ENCODE measurements around the gene CRACDL.

CRACDL gene

GRCh38 chr2:98805412-98806171, 130.4 kb downstream of the CRACDL start:
- ChIA-PET CTCF (no interaction called here), POLR2A (no interaction called here)
- no peak for TF ChIP-seq CTBP1 (IDR thresholded peaks at IDR 0.05; ENCODE audit: borderline replicate concordance)
- peak; percentile 6; the same call in 1 of the 2 replicates for TF ChIP-seq PKNOX1 (IDR thresholded peaks at IDR 0.05)
- TF ChIP-seq L3MBTL2 (conservative IDR thresholded peaks at IDR 0.05), result no peak
- DNase-seq (ENCODE audit: extremely low spot score), result no peak

- ChIA-PET CTCF (no interaction called here), POLR2A (no interaction called here)
- no peak for DNase-seq (ENCODE audit: extremely low spot score)
- TF ChIP-seq L3MBTL2 (conservative IDR thresholded peaks at IDR 0.05), result no peak
- TF ChIP-seq FOXM1 (IDR thresholded peaks at IDR 0.05; ENCODE audit: borderline replicate concordance), result no peak
- no peak for TF ChIP-seq LEF1 (IDR thresholded peaks at IDR 0.05; ENCODE audit: borderline replicate concordance)
- TF ChIP-seq FOXA1 (IDR thresholded peaks at IDR 0.05), result no peak
- no peak for TF ChIP-seq HDGF (IDR thresholded peaks at IDR 0.05; ENCODE audit: borderline replicate concordance)
- TF ChIP-seq ELF4 (IDR thresholded peaks at IDR 0.05), result no peak
- no peak for TF ChIP-seq SP1 (IDR thresholded peaks at IDR 0.05)
- TF ChIP-seq TARDBP (IDR thresholded peaks at IDR 0.05), result no peak
- no peak for TF ChIP-seq ARNT (IDR thresholded peaks at IDR 0.05)
- no peak for TF ChIP-seq SUZ12 (IDR thresholded peaks at IDR 0.05)
- TF ChIP-seq PKNOX1 (IDR thresholded peaks at IDR 0.05), result no peak
- no peak for TF ChIP-seq CTBP1 (IDR thresholded peaks at IDR 0.05; ENCODE audit: borderline replicate concordance)
- TF ChIP-seq FOXK2 (IDR thresholded peaks at IDR 0.05), result no peak
- TF ChIP-seq BHLHE40 (IDR thresholded peaks at IDR 0.05; ENCODE audit: borderline replicate concordance), result no peak
- TF ChIP-seq ZNF384 (IDR thresholded peaks at IDR 0.05), result no peak
Observed at GRCh38 chr2:98804736-98805135, 131.3 kb downstream of the CRACDL start.

- POLR2A ChIA-PET, result no interaction called here
Observed at GRCh38 chr2:98804265-98804650, 131.8 kb downstream of the CRACDL start.

GRCh38 chr2:98803405-98804264, 132.4 kb downstream of the CRACDL start:
- TF ChIP-seq NFRKB (IDR thresholded peaks at IDR 0.05) (no peak), BHLHE40 (IDR thresholded peaks at IDR 0.05; ENCODE audit: borderline replicate concordance) (no peak), PKNOX1 (IDR thresholded peaks at IDR 0.05) (no peak), FOXA1 (IDR thresholded peaks at IDR 0.05) (no peak), CTBP1 (IDR thresholded peaks at IDR 0.05; ENCODE audit: borderline replicate concordance) (no peak), TARDBP (IDR thresholded peaks at IDR 0.05) (no peak), ZNF384 (IDR thresholded peaks at IDR 0.05) (no peak), LEF1 (IDR thresholded peaks at IDR 0.05; ENCODE audit: borderline replicate concordance) (no peak)

More at GRCh38 chr2:98804265-98804650, 131.8 kb downstream of the CRACDL start:
- TF ChIP-seq PKNOX1 (IDR thresholded peaks at IDR 0.05) (no peak), ARNT (IDR thresholded peaks at IDR 0.05) (no peak), L3MBTL2 (conservative IDR thresholded peaks at IDR 0.05) (no peak), NFRKB (IDR thresholded peaks at IDR 0.05) (no peak), CTBP1 (IDR thresholded peaks at IDR 0.05; ENCODE audit: borderline replicate concordance) (no peak), FOXM1 (IDR thresholded peaks at IDR 0.05; ENCODE audit: borderline replicate concordance) (no peak), FOXA1 (IDR thresholded peaks at IDR 0.05) (no peak), ZNF384 (IDR thresholded peaks at IDR 0.05) (no peak), FOXK2 (IDR thresholded peaks at IDR 0.05) (no peak), LEF1 (IDR thresholded peaks at IDR 0.05; ENCODE audit: borderline replicate concordance) (no peak), HDGF (IDR thresholded peaks at IDR 0.05; ENCODE audit: borderline replicate concordance) (no peak)
- CTCF ChIA-PET, result no interaction called here
- no peak for DNase-seq (ENCODE audit: extremely low spot score)

GRCh38 chr2:98802344-98802743, 133.7 kb downstream of the CRACDL start:
- ChIA-PET CTCF (no interaction called here), POLR2A (no interaction called here)
- no peak for DNase-seq (ENCODE audit: extremely low spot score)
- TF ChIP-seq CTBP1 (IDR thresholded peaks at IDR 0.05; ENCODE audit: borderline replicate concordance) (no peak), ARNT (IDR thresholded peaks at IDR 0.05) (no peak), SP1 (IDR thresholded peaks at IDR 0.05) (no peak)

More at GRCh38 chr2:98803405-98804264, 132.4 kb downstream of the CRACDL start:
- ChIA-PET POLR2A (no interaction called here), CTCF (interaction anchor here (0.7 kb wide), 1 partner anchor 1853 kb away, joined by 4 read pairs; no protein-coding TSS in a partner anchor)
- DNase-seq (ENCODE audit: extremely low spot score), result no peak

GRCh38 chr2:98801921-98802321, 134.1 kb downstream of the CRACDL start:
- POLR2A ChIA-PET, result no interaction called here
- DNase-seq (ENCODE audit: extremely low spot score), result no peak
- CTCF ChIA-PET, result no interaction called here
- no peak for TF ChIP-seq HDGF (IDR thresholded peaks at IDR 0.05; ENCODE audit: borderline replicate concordance)
- no peak for TF ChIP-seq TARDBP (IDR thresholded peaks at IDR 0.05)

All from HEK293T (cell line).